Activated CD8-positive, alpha-beta T cell treated with anti-CD3 and anti-CD28 coated beads for 36 hours (primary cell): Measurements from ENCODE around the gene CDC123. TPM values are rescaled to one million over a fixed set of nuclear protein-coding genes. Genes with fewer than 3 reads are reported as not detected.

Experiments
- ATAC-seq: fragments of 200-7000 bp; cut with Tn5 transposase; one replicate; pipeline ENCODE4 v1.10.0; 2021; ENCODE audit warnings: mild to moderate bottlenecking, moderate library complexity
- CTCF ChIA-PET: fragments of 350-600 bp; sonication (Branson Sonifier 250); formaldehyde crosslinking; loops from one replicate; lab custom pipeline; 2021; ENCODE audit warnings: antibody characterized with exemption; lab: Charles Lee
- POLR2A ChIA-PET: fragments of 350-600 bp; sonication (Branson Sonifier 250); formaldehyde crosslinking; loops from one replicate; lab custom pipeline; 2021; ENCODE audit warnings: antibody characterized with exemption; lab: Charles Lee
- DNase-seq: peaks from one replicate; pipeline ENCODE4 v3.0.0-alpha.2; 2020
- H3K27ac Mint-ChIP-seq: one replicate; pipeline ENCODE4 v1.8.0; 2021; ENCODE audit warnings: mild to moderate bottlenecking, mixed read lengths
- H3K27me3 Mint-ChIP-seq: one replicate; pipeline ENCODE4 v1.8.0; 2021; ENCODE audit warnings: mixed read lengths
- H3K36me3 Mint-ChIP-seq: one replicate; pipeline ENCODE4 v1.8.0; 2021; ENCODE audit warnings: low read depth, mixed read lengths
- H3K4me1 Mint-ChIP-seq: one replicate; pipeline ENCODE4 v1.8.0; 2021; ENCODE audit warnings: low read depth, mixed read lengths
- H3K4me3 Mint-ChIP-seq: one replicate; pipeline ENCODE4 v1.8.0; 2021; ENCODE audit warnings: mild to moderate bottlenecking, moderate library complexity, mixed read lengths
- H3K9me3 Mint-ChIP-seq: one replicate; pipeline ENCODE4 v1.8.0; 2021; ENCODE audit warnings: mixed read lengths
- CTCF ChIP-seq: fragments of 200-600 bp; IDR thresholded peaks from one replicate; pipeline ENCODE4 v1.8.0; 2022; ENCODE audit warnings: antibody characterized with exemption, mild to moderate bottlenecking
- intact Hi-C: fragments of 100-400 bp; cut with micrococcal nuclease; formaldehyde crosslinking; loops from one replicate; pipeline ENCODE4 v1.10.0; 2022
- total RNA-seq, 2 experiments: library from RNA; stranded (reverse); gene quantifications; one replicate each; pipeline ENCODE4 v1.2.3, GENCODE V29; 2021

The CDC123 gene
- total RNA-seq = 100 to 1,000 TPM; 123 to 125 TPM

- Mint-ChIP-seq H3K4me3 (peak within 1 kb of the TSS; percentile 95), H3K27me3 (no peaks in the 10 kb centered on the region), H3K4me1 (peaks cover 50% of the 10 kb centered on the region), H3K36me3 (peaks cover 56% of the 10 kb centered on the region), H3K9me3 (no peaks in the 10 kb centered on the region), H3K27ac (peak within 1 kb of the TSS; percentile 99)
- intact Hi-C loops = loop anchor here (10.0 kb wide), 1 partner anchor 151 kb away; the partner anchor contains the start of gene UPF2
- DNase-seq (peak; percentile 94), ATAC-seq (peak; percentile 95)
- no peak for TF ChIP-seq CTCF
- ChIA-PET CTCF (interaction anchor here (0.6 to 3.0 kb wide), 5 partner anchors 16 to 514 kb away, joined by 3 to 26 read pairs (median 4); no protein-coding TSS in a partner anchor), POLR2A (interaction anchor here (0.7 to 2.2 kb wide), 12 partner anchors 8 to 155 kb away, joined by 3 to 12 read pairs (median 4); partner anchors contain the start of genes CAMK1D and UPF2)
Observed at GRCh38 chr10:12195603-12196506, at the start of gene CDC123, which contains the start of gene NUDT5. Gene CDC123 (plus strand): TSS chr10:12196188. CDS start chr10:12196246, 58 bp downstream. Gene NUDT5 (minus strand): TSS chr10:12195891. CDS start chr10:12186291, 9,600 bp downstream.

DNA sequence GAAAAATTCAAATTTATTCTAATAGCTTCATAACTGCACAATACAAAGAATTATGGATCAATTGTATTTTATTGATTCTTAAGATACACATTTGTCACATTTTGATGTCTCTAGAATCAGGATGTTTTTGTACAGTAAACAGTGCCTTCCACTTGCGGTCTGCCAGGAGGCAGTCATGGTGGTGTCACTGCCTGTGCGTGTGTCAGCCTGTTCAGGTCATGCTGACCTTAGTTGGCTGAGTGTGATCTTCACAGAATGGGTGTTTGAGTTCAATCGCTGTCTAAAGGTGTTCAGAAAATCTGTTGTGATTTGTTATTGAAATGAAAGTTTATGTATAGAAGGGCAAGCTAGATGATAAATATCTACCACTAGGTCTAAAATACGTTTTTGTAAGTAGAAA, 45.8 kb upstream of the CDC123 start:
- intact Hi-C loops = no loop called here
- no peaks in the 10 kb centered on the region for H3K27me3 Mint-ChIP-seq
- no peak overlapping the region for H3K4me3 Mint-ChIP-seq
- DNase-seq = no peak
- TF ChIP-seq CTCF = no peak
- POLR2A ChIA-PET = no interaction called here
- H3K27ac Mint-ChIP-seq = no peak overlapping the region
- no peaks in the 10 kb centered on the region for H3K4me1 Mint-ChIP-seq
- peaks cover 24% of the 10 kb centered on the region for H3K36me3 Mint-ChIP-seq
- ATAC-seq = no peak
- H3K9me3 Mint-ChIP-seq = no peaks in the 10 kb centered on the region
- CTCF ChIA-PET = no interaction called here

GRCh38 chr10:12154516-12154915, 41.5 kb upstream of the CDC123 start:
- POLR2A ChIA-PET = no interaction called here

GRCh38 chr10:12156367-12157123, 39.4 kb upstream of the CDC123 start:
- H3K36me3 Mint-ChIP-seq = peaks cover 15% of the 10 kb centered on the region
- H3K9me3 Mint-ChIP-seq = no peaks in the 10 kb centered on the region
- no peak overlapping the region for H3K27ac Mint-ChIP-seq
- ChIA-PET CTCF (no interaction called here), POLR2A (no interaction called here)
- DNase-seq = no peak
- no peak for ATAC-seq
- no peaks in the 10 kb centered on the region for H3K27me3 Mint-ChIP-seq
- no peak overlapping the region for H3K4me3 Mint-ChIP-seq
- no peaks in the 10 kb centered on the region for H3K4me1 Mint-ChIP-seq
- intact Hi-C loops = no loop called here
- no peak for TF ChIP-seq CTCF

More at GRCh38 chr10:12154516-12154915, 41.5 kb upstream of the CDC123 start:
- intact Hi-C loops = no loop called here
- H3K4me3 Mint-ChIP-seq = no peak overlapping the region
- peaks cover 21% of the 10 kb centered on the region for H3K36me3 Mint-ChIP-seq
- H3K27ac Mint-ChIP-seq = no peak overlapping the region
- no peaks in the 10 kb centered on the region for H3K4me1 Mint-ChIP-seq
- CTCF ChIA-PET = no interaction called here
- no peaks in the 10 kb centered on the region for H3K9me3 Mint-ChIP-seq
- H3K27me3 Mint-ChIP-seq = no peaks in the 10 kb centered on the region
- DNase-seq (no peak), ATAC-seq (no peak)
- no peak for TF ChIP-seq CTCF
